PFSK-1 (cell line): Measurements from ENCODE around the gene FTSJ1.

Experiments used
- FOXP2 ChIP-seq: optimal IDR thresholded peaks from 2 replicates; pipeline ENCODE3; 2011; ENCODE audit warnings: borderline replicate concordance, control low read depth, inconsistent platforms; ENCODE audit not compliant: insufficient read depth; ENCODE audit errors: extremely low read length, extremely low read depth
- POLR2AphosphoS5 ChIP-seq: IDR thresholded peaks from 2 replicates; pipeline ENCODE4 v1.6.1; 2012; ENCODE audit warnings: low read depth, mild to moderate bottlenecking, control low read depth, low read length, moderate library complexity
- SIN3A ChIP-seq: IDR thresholded peaks from 2 replicates; pipeline ENCODE4 v1.6.1; 2012; ENCODE audit warnings: mild to moderate bottlenecking, low read length, moderate library complexity, borderline replicate concordance; ENCODE audit not compliant: insufficient read depth
- TAF1 ChIP-seq: IDR thresholded peaks from 2 replicates; pipeline ENCODE4 v1.6.1; 2012; ENCODE audit warnings: low read length, control low read depth, borderline replicate concordance; ENCODE audit not compliant: insufficient read depth
- TF ChIP-seq, protein P1 (sequence below), 2 experiments: IDR thresholded peaks; 2 replicates each; pipeline versions ENCODE4 v1.6.1 to v1.8.0; 2011 to 2012; ENCODE audit warnings: low read depth in 2 of 2, low read length in 2 of 2, control low read depth in 1 of 2, inconsistent platforms in 1 of 2, mild to moderate bottlenecking in 1 of 2, moderate library complexity in 1 of 2; ENCODE audit not compliant: insufficient read depth in 1 of 2

Gene FTSJ1

DNA sequence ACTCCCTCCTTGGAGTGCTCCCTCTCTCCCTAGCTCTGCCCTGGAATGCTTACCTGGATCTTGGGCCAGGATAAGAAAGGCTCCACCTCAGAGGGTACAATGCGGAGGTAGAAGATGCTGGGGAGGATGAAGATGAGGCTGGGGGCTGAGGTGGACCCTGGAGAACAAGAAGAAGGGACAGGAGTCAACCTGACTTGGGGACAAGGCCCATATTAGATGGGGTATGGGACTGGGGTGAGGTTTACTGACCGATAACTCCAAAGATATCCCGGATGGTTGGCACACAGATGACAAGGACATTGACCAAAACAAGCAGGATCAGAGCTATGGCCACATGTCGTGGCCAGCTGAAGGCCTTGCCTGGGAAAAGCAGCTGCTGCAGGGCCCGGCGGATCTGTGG lies 16.5 kb upstream of the FTSJ1 start:
- TF ChIP-seq FOXP2 (no peak), SIN3A (no peak), POLR2AphosphoS5 (no peak), TAF1 (no peak)
- TF ChIP-seq, protein P1, sequence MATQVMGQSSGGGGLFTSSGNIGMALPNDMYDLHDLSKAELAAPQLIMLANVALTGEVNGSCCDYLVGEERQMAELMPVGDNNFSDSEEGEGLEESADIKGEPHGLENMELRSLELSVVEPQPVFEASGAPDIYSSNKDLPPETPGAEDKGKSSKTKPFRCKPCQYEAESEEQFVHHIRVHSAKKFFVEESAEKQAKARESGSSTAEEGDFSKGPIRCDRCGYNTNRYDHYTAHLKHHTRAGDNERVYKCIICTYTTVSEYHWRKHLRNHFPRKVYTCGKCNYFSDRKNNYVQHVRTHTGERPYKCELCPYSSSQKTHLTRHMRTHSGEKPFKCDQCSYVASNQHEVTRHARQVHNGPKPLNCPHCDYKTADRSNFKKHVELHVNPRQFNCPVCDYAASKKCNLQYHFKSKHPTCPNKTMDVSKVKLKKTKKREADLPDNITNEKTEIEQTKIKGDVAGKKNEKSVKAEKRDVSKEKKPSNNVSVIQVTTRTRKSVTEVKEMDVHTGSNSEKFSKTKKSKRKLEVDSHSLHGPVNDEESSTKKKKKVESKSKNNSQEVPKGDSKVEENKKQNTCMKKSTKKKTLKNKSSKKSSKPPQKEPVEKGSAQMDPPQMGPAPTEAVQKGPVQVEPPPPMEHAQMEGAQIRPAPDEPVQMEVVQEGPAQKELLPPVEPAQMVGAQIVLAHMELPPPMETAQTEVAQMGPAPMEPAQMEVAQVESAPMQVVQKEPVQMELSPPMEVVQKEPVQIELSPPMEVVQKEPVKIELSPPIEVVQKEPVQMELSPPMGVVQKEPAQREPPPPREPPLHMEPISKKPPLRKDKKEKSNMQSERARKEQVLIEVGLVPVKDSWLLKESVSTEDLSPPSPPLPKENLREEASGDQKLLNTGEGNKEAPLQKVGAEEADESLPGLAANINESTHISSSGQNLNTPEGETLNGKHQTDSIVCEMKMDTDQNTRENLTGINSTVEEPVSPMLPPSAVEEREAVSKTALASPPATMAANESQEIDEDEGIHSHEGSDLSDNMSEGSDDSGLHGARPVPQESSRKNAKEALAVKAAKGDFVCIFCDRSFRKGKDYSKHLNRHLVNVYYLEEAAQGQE (IDR thresholded peaks at IDR 0.05; ENCODE audit: insufficient read depth in 1 of 2, low read depth in 2 of 2, low read length in 2 of 2), result no peak

DNA sequence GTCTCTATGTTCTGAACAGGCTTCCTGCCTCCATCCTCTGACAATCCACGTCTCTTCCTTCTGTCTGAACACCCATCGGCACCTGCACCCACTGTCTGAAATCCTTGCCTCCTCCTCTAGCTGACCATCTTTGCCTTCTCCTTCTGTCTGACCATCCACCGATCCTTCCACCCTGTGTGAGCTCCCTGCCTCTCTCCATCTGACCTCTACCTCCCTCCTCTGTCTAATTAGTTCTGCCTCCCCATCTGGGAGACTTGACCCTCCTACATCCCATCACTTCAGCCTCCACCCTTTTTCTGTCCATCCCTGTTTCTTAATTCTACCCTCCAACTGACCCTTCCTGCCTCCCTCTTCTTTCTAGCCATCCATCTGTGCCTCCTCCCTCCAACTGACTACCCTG lies 16.0 kb upstream of the FTSJ1 start:
- no peak for TF ChIP-seq TAF1
- no peak for TF ChIP-seq SIN3A
- no peak for TF ChIP-seq FOXP2
- no peak for TF ChIP-seq POLR2AphosphoS5
- TF ChIP-seq, protein P1 (IDR thresholded peaks at IDR 0.05; ENCODE audit: insufficient read depth in 1 of 2, low read depth in 2 of 2, low read length in 2 of 2), result no peak

GRCh38 chrX:48460606-48461005 lies 15.4 kb upstream of the FTSJ1 start:
- TF ChIP-seq POLR2AphosphoS5, result no peak
- no peak for TF ChIP-seq FOXP2
- TF ChIP-seq, protein P1 (IDR thresholded peaks at IDR 0.05; ENCODE audit: insufficient read depth in 1 of 2, low read depth in 2 of 2, low read length in 2 of 2), result no peak
- no peak for TF ChIP-seq TAF1
- no peak for TF ChIP-seq SIN3A

GRCh38 chrX:48461830-48462229 lies 14.2 kb upstream of the FTSJ1 start:
- TF ChIP-seq TAF1 (no peak), FOXP2 (no peak), SIN3A (no peak), POLR2AphosphoS5 (no peak)
- TF ChIP-seq, protein P1 (IDR thresholded peaks at IDR 0.05; ENCODE audit: insufficient read depth in 1 of 2, low read depth in 2 of 2, low read length in 2 of 2), result no peak

DNA sequence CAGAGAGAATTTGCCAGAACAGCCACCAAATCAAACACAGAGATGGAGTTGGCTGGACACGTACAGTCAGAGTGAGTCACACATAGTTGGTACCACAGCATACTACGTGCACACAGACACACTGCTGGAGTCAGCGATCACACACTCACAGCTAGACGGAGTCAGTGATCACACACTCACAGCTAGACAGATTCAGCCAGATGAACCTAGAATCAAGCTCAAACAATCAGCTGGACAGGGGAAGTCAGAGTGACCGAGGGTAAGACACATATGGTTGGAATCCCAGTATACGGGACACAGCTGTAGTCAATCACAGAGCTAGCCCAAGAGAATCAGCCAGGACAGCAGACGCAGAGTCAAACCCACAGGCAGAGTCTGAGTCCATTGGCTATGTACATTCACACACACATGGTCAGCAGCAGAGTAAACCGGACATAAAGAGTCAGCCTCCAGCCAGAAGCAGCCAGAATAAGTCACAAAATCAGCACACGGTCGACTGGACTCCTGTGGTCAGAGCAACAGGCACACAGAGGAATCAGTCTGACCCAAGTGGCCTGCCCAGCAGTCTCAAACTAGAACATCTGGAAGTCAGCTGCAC lies 10.6 kb upstream of the FTSJ1 start:
- TF ChIP-seq, protein P1 (IDR thresholded peaks at IDR 0.05; ENCODE audit: insufficient read depth in 1 of 2, low read depth in 2 of 2, low read length in 2 of 2), result no peak
- no peak for TF ChIP-seq POLR2AphosphoS5
- no peak for TF ChIP-seq FOXP2
